ENCODE data around the gene FARP1. TPM values are rescaled to one million over a fixed set of nuclear protein-coding genes. Genes with fewer than 3 reads are reported as not detected.

FARP1 gene
- total RNA-seq, 1 experiment from 2014 or later: 96.6 TPM

DNA sequence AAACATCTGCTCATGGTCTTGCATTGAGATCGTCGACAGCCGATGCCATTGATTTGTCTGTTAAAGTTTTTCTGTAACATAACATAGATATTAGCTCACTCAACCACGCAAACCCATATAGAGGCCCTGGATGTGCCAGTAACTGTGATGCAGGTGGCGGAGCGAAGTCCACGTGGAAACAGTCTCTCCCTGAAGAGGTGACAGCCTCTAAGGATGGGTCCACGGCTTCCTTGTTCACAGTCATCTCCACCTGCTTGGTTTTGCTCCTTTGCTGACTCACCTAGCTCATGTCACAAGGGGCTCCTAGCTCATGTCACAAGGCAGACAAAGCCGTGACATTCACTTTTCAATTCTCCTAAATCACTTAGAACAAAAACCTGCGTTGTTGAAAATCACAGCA, 42.4 kb upstream of the FARP1 start (continued):
- TF ChIP-seq TP53 (CRISPR knock-in tag; IDR thresholded peaks at IDR 0.05): no peak
- no peak for TF ChIP-seq ZNF219 (CRISPR knock-in tag; IDR thresholded peaks at IDR 0.05; ENCODE audit: borderline replicate concordance)
- TF ChIP-seq RELA (CRISPR knock-in tag; IDR thresholded peaks at IDR 0.05; ENCODE audit: borderline replicate concordance): no peak
- TF ChIP-seq, protein P1, sequence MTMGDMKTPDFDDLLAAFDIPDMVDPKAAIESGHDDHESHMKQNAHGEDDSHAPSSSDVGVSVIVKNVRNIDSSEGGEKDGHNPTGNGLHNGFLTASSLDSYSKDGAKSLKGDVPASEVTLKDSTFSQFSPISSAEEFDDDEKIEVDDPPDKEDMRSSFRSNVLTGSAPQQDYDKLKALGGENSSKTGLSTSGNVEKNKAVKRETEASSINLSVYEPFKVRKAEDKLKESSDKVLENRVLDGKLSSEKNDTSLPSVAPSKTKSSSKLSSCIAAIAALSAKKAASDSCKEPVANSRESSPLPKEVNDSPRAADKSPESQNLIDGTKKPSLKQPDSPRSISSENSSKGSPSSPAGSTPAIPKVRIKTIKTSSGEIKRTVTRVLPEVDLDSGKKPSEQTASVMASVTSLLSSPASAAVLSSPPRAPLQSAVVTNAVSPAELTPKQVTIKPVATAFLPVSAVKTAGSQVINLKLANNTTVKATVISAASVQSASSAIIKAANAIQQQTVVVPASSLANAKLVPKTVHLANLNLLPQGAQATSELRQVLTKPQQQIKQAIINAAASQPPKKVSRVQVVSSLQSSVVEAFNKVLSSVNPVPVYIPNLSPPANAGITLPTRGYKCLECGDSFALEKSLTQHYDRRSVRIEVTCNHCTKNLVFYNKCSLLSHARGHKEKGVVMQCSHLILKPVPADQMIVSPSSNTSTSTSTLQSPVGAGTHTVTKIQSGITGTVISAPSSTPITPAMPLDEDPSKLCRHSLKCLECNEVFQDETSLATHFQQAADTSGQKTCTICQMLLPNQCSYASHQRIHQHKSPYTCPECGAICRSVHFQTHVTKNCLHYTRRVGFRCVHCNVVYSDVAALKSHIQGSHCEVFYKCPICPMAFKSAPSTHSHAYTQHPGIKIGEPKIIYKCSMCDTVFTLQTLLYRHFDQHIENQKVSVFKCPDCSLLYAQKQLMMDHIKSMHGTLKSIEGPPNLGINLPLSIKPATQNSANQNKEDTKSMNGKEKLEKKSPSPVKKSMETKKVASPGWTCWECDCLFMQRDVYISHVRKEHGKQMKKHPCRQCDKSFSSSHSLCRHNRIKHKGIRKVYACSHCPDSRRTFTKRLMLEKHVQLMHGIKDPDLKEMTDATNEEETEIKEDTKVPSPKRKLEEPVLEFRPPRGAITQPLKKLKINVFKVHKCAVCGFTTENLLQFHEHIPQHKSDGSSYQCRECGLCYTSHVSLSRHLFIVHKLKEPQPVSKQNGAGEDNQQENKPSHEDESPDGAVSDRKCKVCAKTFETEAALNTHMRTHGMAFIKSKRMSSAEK (CRISPR knock-in tag; IDR thresholded peaks at IDR 0.05; ENCODE audit: borderline replicate concordance): no peak
- TF ChIP-seq, protein P2, sequence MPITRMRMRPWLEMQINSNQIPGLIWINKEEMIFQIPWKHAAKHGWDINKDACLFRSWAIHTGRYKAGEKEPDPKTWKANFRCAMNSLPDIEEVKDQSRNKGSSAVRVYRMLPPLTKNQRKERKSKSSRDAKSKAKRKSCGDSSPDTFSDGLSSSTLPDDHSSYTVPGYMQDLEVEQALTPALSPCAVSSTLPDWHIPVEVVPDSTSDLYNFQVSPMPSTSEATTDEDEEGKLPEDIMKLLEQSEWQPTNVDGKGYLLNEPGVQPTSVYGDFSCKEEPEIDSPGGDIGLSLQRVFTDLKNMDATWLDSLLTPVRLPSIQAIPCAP (CRISPR knock-in tag; IDR thresholded peaks at IDR 0.05): no peak

DNA sequence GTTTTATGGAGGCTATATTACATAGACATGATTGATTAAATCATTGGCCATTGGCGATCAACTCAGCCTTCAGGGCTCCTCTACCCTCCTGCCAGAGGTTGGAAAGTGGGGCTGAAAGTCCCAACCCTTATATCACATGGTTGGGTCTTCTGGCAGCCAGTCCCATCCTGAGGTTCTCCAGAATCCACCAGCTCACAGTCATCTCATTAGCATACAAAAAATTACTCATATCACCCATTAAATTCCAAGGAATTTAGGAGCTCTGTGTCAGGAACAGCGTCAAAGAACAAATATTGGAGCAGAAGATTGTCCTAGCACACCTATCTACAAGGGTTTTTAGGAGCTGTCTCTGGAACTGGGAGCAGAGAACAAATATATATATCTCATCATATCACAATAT, 39.4 kb upstream of the FARP1 start:
- H3K4me1 Mint-ChIP-seq: peaks cover 15% of the 10 kb centered on the region
- ChIA-PET CTCF (interaction anchor here (1.2 kb wide), 1 partner anchor 342 kb away, joined by 3 read pairs; no protein-coding TSS in a partner anchor), POLR2A (interaction anchor here (0.6 kb wide), 1 partner anchor 513 kb away, joined by 6 read pairs; no protein-coding TSS in a partner anchor)
- H3K9me3 Mint-ChIP-seq: peaks cover 29% of the 10 kb centered on the region
- peaks cover 13% of the 10 kb centered on the region for H3K36me3 Mint-ChIP-seq
- DNase-seq (ENCODE audit: low spot score): no peak
- no peak for ATAC-seq
- peaks cover 6% of the 10 kb centered on the region; the same call in 1 of the 2 replicates for H3K27me3 Mint-ChIP-seq (ENCODE audit: low read depth)
- TF ChIP-seq AFF4 (CRISPR knock-in tag; IDR thresholded peaks at IDR 0.05; ENCODE audit: borderline replicate concordance) (no peak), USF1 (CRISPR knock-in tag; IDR thresholded peaks at IDR 0.05) (no peak), ZBTB43 (CRISPR knock-in tag; IDR thresholded peaks at IDR 0.05) (no peak), FOXK1 (CRISPR knock-in tag; IDR thresholded peaks at IDR 0.05) (no peak), SOX15 (CRISPR knock-in tag; IDR thresholded peaks at IDR 0.05) (no peak), SP1 (CRISPR knock-in tag; conservative IDR thresholded peaks at IDR 0.05) (no peak), ZNF671 (CRISPR knock-in tag; IDR thresholded peaks at IDR 0.05) (no peak), RELA (CRISPR knock-in tag; IDR thresholded peaks at IDR 0.05; ENCODE audit: borderline replicate concordance) (no peak), PRRX2 (CRISPR knock-in tag; IDR thresholded peaks at IDR 0.05) (no peak)
- TF ChIP-seq, protein P3, sequence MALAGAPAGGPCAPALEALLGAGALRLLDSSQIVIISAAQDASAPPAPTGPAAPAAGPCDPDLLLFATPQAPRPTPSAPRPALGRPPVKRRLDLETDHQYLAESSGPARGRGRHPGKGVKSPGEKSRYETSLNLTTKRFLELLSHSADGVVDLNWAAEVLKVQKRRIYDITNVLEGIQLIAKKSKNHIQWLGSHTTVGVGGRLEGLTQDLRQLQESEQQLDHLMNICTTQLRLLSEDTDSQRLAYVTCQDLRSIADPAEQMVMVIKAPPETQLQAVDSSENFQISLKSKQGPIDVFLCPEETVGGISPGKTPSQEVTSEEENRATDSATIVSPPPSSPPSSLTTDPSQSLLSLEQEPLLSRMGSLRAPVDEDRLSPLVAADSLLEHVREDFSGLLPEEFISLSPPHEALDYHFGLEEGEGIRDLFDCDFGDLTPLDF (CRISPR knock-in tag; IDR thresholded peaks at IDR 0.05): no peak
- TF ChIP-seq, protein P4, sequence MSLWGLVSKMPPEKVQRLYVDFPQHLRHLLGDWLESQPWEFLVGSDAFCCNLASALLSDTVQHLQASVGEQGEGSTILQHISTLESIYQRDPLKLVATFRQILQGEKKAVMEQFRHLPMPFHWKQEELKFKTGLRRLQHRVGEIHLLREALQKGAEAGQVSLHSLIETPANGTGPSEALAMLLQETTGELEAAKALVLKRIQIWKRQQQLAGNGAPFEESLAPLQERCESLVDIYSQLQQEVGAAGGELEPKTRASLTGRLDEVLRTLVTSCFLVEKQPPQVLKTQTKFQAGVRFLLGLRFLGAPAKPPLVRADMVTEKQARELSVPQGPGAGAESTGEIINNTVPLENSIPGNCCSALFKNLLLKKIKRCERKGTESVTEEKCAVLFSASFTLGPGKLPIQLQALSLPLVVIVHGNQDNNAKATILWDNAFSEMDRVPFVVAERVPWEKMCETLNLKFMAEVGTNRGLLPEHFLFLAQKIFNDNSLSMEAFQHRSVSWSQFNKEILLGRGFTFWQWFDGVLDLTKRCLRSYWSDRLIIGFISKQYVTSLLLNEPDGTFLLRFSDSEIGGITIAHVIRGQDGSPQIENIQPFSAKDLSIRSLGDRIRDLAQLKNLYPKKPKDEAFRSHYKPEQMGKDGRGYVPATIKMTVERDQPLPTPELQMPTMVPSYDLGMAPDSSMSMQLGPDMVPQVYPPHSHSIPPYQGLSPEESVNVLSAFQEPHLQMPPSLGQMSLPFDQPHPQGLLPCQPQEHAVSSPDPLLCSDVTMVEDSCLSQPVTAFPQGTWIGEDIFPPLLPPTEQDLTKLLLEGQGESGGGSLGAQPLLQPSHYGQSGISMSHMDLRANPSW (CRISPR knock-in tag; conservative IDR thresholded peaks at IDR 0.05; ENCODE audit: low read depth): no peak
- H3K27ac Mint-ChIP-seq: no peak overlapping the region
- no peak overlapping the region for H3K4me3 Mint-ChIP-seq

Measured in WTC11 (cell line).